HG03108 (cell line): ENCODE data around the gene FZR1.
"Not testable (repeated sequence)": the region's sequence is repeated elsewhere in the genome, so short reads cannot be mapped to it uniquely, and the experiment has no call there.

Source experiments
- ATAC-seq: cut with Tn5 transposase; IDR thresholded peaks from one replicate; pipeline ENCODE4 v1.9.1; 2021; ENCODE audit warnings: moderate library complexity; ENCODE audit not compliant: unreplicated experiment

The FZR1 gene

GRCh38 chr19:3528080-3528479, 22.0 kb downstream of the FZR1 start:
- ATAC-seq = no peak

DNA sequence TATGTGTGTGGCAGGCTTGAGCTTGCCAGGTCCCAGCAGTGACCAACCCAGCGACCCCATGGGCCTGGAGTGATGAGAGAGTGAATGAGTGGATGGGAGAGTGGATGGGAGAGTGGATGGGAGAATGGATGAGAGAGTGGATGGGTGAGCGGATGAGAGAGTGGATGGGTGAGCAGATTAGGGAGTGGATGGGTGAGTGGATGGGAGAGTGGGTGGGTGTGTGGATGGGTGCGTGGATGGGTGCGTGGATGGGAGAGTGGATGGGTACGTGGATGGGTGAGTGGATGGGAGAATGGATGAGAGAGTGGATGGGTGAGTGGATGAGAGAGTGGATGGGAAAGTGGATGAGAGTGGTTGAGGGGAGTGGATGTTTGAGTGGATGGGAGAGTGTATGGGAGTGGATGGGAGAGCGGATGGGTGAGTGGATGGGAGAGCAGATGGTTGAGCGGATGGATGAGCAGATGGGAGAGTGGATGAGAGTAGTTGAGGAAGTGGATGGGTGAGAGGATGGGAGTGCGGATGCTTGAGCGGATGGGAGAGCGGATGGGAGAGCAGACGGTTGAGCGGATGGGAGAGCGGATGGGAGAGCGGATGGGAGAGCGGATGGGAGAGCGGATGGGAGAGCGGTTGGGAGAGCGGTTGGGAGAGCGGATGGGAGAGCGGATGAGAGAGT, 22.6 kb downstream of the FZR1 start:
- ATAC-seq = no peak

DNA sequence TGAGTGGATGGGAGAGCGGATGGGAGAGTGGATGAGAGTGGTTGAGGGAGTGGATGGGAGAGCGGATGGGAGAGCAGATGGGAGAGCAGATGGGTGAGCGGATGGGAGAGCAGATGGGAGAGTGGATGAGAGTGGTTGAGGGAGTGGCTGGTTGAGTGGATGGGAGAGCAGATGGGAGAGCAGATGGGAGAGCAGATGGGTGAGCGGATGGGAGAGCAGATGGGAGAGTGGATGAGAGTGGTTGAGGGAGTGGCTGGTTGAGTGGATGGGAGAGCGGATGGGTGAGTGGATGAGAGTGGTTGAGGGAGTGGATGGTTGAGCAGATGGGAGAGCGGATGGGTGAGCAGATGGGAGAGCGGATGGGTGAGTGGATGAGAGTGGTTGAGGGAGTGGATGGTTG, 23.2 kb downstream of the FZR1 start:
- ATAC-seq = not testable (repeated sequence)

- no peak for ATAC-seq
These were observed 24.3 kb downstream of the FZR1 start for GRCh38 chr19:3530389-3530788.

DNA sequence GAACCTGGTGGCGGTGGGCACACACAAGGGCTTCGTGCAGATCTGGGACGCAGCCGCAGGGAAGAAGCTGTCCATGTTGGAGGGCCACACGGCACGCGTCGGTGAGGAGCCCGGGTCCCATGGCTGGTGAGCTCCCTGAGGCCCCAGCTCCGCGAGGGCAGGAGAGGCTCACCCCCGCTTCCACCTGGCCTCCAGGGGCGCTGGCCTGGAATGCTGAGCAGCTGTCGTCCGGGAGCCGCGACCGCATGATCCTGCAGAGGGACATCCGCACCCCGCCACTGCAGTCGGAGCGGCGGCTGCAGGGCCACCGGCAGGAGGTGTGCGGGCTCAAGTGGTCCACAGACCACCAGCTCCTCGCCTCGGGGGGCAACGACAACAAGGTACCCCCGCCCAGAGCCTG, 25.6 kb downstream of the FZR1 start:
- ATAC-seq = no peak

GRCh38 chr19:3532154-3532786, 26.2 kb downstream of the FZR1 start:
- no peak for ATAC-seq

DNA sequence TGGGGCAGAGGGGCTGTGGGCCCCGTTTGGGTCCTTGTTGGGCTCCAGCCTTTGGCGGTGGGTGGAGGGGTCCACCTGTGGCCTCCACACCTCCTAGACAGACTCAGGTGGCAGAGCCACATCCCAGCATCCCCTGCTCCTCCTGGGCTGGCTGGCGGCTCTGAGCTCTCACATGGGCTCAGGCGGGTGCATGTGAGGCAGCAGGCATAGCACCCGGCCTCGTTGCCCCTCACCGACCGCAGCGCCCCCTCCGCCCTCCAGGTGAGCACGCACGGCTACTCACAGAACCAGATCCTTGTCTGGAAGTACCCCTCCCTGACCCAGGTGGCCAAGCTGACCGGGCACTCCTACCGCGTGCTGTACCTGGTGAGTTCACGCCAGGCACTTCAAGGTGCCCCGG, 26.9 kb downstream of the FZR1 start:
- no peak for ATAC-seq

GRCh38 chr19:3533563-3534216, 27.6 kb downstream of the FZR1 start:
- ATAC-seq = no peak

- no peak for ATAC-seq
These were observed 28.5 kb downstream of the FZR1 start for GRCh38 chr19:3534375-3535234.

- no peak for ATAC-seq
These were observed 29.1 kb downstream of the FZR1 start for GRCh38 chr19:3535235-3535535.

DNA sequence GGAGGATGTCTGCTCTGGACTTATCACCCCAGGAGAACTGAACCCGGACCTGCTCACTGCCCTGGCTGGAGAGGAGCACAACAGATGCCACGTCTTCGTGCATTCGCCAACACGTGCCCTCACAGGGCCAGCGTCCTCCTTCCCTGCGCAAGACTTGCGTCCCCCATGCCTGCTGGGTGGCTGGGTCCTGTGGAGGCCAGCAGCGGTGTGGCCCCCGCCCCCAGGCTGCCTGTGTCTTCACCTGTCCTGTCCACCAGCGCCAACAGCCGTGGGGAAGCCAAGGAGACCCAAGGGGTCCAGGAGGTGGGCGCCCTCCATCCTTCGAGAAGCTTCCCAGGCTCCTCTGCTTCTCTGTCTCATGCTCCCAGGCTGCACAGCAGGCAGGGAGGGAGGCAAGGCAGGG, 29.5 kb downstream of the FZR1 start:
- no peak for ATAC-seq

GRCh38 chr19:3535981-3536380, 29.9 kb downstream of the FZR1 start:
- no peak for ATAC-seq

- no peak for ATAC-seq
These were observed 30.5 kb downstream of the FZR1 start for GRCh38 chr19:3536429-3537100.

- no peak for ATAC-seq
These were observed 31.0 kb downstream of the FZR1 start for GRCh38 chr19:3537101-3537437.

- no peak for ATAC-seq
These were observed 31.5 kb downstream of the FZR1 start for GRCh38 chr19:3537438-3538240.

- no peak for ATAC-seq
These were observed 32.3 kb downstream of the FZR1 start for GRCh38 chr19:3538258-3538929.

DNA sequence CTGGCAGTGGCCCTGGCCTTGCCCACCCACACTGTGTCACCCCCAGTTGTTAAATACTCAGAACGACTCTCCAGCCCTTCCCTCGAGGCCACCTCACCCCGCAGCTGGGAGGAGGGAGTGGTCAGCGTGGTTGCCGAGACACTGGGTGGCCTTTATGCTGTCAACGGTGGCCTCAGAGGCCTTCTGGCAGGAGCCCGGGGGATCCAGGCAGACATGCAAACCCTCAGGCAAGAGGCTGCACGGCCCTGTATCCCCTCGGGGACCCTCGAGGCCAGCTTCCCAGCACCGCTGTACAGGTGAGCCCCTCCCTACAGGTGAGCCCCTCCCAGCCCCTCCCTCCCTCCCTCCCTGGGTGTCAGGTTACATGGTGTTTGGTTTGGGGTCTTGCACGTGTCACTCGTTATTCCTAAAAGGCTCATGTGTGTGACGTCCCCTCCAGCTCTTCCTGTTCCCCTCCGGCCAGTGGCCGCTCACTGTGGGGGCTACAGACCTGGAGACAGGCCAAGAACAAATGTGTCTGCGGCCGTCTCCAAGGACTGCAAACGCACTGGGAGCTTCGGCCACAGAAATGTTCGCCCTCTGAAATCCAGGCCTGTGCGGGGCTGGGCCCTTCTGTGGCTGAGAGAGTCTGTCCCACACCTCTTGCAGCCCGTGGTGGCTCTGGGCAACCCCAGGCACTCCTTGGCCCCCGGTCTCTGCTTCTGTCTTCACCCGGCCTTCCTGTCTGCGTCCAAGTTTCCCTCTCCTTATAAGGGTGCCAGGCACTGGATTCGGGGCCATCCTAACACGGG, 33.0 kb downstream of the FZR1 start, which contains the start of gene TEKTIP1:
TEKTIP1 (plus strand) TSS at position 210 of the 791 bp plus-strand sequence; CDS start at position 214, 4 bp downstream.
- no peak for ATAC-seq

- no peak for ATAC-seq
These were observed 33.6 kb downstream of the FZR1 start for GRCh38 chr19:3539756-3540118.
